ENCODE results near the gene STUB1. TPM values are rescaled to one million over a fixed set of nuclear protein-coding genes. Genes with fewer than 3 reads are reported as not detected.

The STUB1 gene
- total and polyA plus RNA-seq, 2 donors (not counting 3 experiments of a cell fraction or from before 2014, with no cell fraction given) = 107 to 147 TPM

- Histone ChIP-seq H2AFZ (ENCODE audit: low read depth, low read length) (no peak overlapping the region), H3K27me3 (ENCODE audit: control insufficient read depth in 2 of 2, insufficient read depth in 2 of 2, low read length in 2 of 2) (no peaks in the 10 kb centered on the region), H3K9me3 (replicated peaks; ENCODE audit: control insufficient read depth, insufficient read depth, low read length) (no peaks in the 10 kb centered on the region), H3K9ac (replicated peaks; ENCODE audit: extremely low read depth, insufficient read depth, low read length) (no peak overlapping the region), H3K27ac (ENCODE audit: insufficient read depth, low read depth, low read length) (no peak overlapping the region), H3K4me1 (ENCODE audit: control insufficient read depth, extremely low read depth, insufficient read depth, low read length) (peaks cover 19% of the 10 kb centered on the region), H3K9me1 (replicated peaks; ENCODE audit: control insufficient read depth, extremely low read depth, insufficient read depth, low read length) (no peaks in the 10 kb centered on the region), H3K4me3 (replicated peaks in 1 of 3; ENCODE audit: insufficient read depth in 1 of 3, low read depth in 1 of 3, low read length in 3 of 3) (no peak overlapping the region), H3K79me2 (ENCODE audit: control insufficient read depth, insufficient read depth, low read length) (no peaks in the 10 kb centered on the region), H4K20me1 (replicated peaks; ENCODE audit: control insufficient read depth, extremely low read depth, insufficient read depth, low read length) (no peaks in the 10 kb centered on the region), H3K36me3 (ENCODE audit: control insufficient read depth in 2 of 2, extremely low read depth in 1 of 2, insufficient read depth in 2 of 2, low read length in 2 of 2) (no peaks in the 10 kb centered on the region), H3K4me2 (ENCODE audit: insufficient read depth, low read length) (no peak overlapping the region)
- intact Hi-C loops (cut with micrococcal nuclease) = no loop called here
- DNase-seq (ENCODE audit: low read depth, low spot score) = no peak
- TF ChIP-seq JUN (IDR thresholded peaks at IDR 0.05; ENCODE audit: borderline replicate concordance, insufficient read depth, insufficient read length, low read depth) (no peak), POLR2AphosphoS5 (IDR thresholded peaks at IDR 0.05; ENCODE audit: insufficient read depth, low read depth, low read length) (no peak), POLR2A (IDR thresholded peaks at IDR 0.05; ENCODE audit: low read depth, low read length) (no peak), CTCF (IDR thresholded peaks at IDR 0.05; ENCODE audit: extremely low read depth in 1 of 2, insufficient read depth in 1 of 2, low read depth in 1 of 2, low read length in 2 of 2) (no peak), MYC (IDR thresholded peaks at IDR 0.05; ENCODE audit: low read depth, low read length) (no peak), MAX (IDR thresholded peaks at IDR 0.05; ENCODE audit: insufficient read depth, insufficient read length) (no peak), GATA2 (IDR thresholded peaks at IDR 0.05; ENCODE audit: insufficient read depth, insufficient read length, low read depth, low read length) (no peak), EZH2 (IDR thresholded peaks at IDR 0.05; ENCODE audit: borderline replicate concordance, low read depth, low read length, severe bottlenecking) (no peak), FOS (IDR thresholded peaks at IDR 0.05; ENCODE audit: borderline replicate concordance, insufficient read depth, low read length) (no peak)
- FAIRE-seq = no peak
- POLR2A ChIA-PET = no interaction called here
- CTCF ChIA-PET = interaction anchor here (1.4 to 5.7 kb wide), 4 partner anchors 10 to 63 kb away, joined by 3 to 34 read pairs (median 6); partner anchors contain the start of genes CHTF18, METRN and RPUSD1
- dilution Hi-C loops (cut with MboI; ENCODE audit: extremely low pct_ligation_motif_present, low sequenced_read_pairs) = no loop called here
- no TSS peak for BruUV-seq (replicated peaks)
Observed at GRCh38 chr16:725463-726187, 45.4 kb downstream of the STUB1 start.

Data from endothelial cell of umbilical vein (primary cell).